ENCODE results near the gene FRMPD1.

- TF ChIP-seq CEBPB (IDR thresholded peaks at IDR 0.05; ENCODE audit: borderline replicate concordance in 1 of 2, low read depth in 2 of 2, low read length in 2 of 2) (no peak), CTCF (IDR thresholded peaks at IDR 0.05 in 2 of 3, conservative IDR thresholded peaks at IDR 0.05 in 1 of 3; ENCODE audit: control insufficient read depth in 2 of 3, extremely low read depth in 1 of 3, insufficient read depth in 1 of 3, low read depth in 3 of 3, low read length in 3 of 3) (no peak), REST (IDR thresholded peaks at IDR 0.05; ENCODE audit: low read depth, low read length) (no peak), CREM (IDR thresholded peaks at IDR 0.05; ENCODE audit: low read depth) (no peak)
These were observed 95.2 kb downstream of the FRMPD1 start for GRCh38 chr9:37745970-37746369.

Data from GM12878 (cell line).